Natural killer cell treated with Interleukin-12 subunit alpha and Interleukin-12 subunit beta and Interleukin-15 and Interleukin-18, amount 100 ng/mL, for 72 hours (primary cell): ENCODE measurements around the gene RPS26. TPM values are rescaled to one million over a fixed set of nuclear protein-coding genes. Genes with fewer than 3 reads are reported as not detected.
A peak's percentile ranks its signal among the peaks of the same experiment; 100 is the strongest.

Experiments
- ATAC-seq, 2 donors: fragments of 150-1000 bp; cut with Tn5 transposase in 1 of 2; sonication (Bioruptor Pico), chemical (Tn5 transposase) in 1 of 2; 2 replicates each; pipeline ENCODE4 v1.10.0; 2021
- DNase-seq: peaks from one replicate; pipeline ENCODE4 v3.0.0; 2022; ENCODE audit warnings: low spot score
- H3K27ac Mint-ChIP-seq, 2 donors: 1 replicate in 1 of 2; 2 replicates in 1 of 2; pipeline ENCODE4 v1.8.0; 2022; ENCODE audit warnings: mixed read lengths in 2 of 2, mild to moderate bottlenecking in 1 of 2, moderate library complexity in 1 of 2
- H3K27me3 Mint-ChIP-seq, 2 donors: 1 replicate in 1 of 2; 2 replicates in 1 of 2; pipeline ENCODE4 v1.8.0; 2022; ENCODE audit warnings: mixed read lengths in 2 of 2
- H3K36me3 Mint-ChIP-seq: one replicate; pipeline ENCODE4 v1.8.0; 2022; ENCODE audit warnings: mixed read lengths
- H3K4me1 Mint-ChIP-seq, 2 donors: 1 replicate in 1 of 2; 2 replicates in 1 of 2; pipeline ENCODE4 v1.8.0; 2022; ENCODE audit warnings: low read depth in 2 of 2, mixed read lengths in 2 of 2, mild to moderate bottlenecking in 1 of 2
- H3K4me3 Mint-ChIP-seq: one replicate; pipeline ENCODE4 v1.8.0; 2022; ENCODE audit warnings: mixed read lengths
- H3K9me3 Mint-ChIP-seq: 2 replicates; pipeline ENCODE4 v1.8.0; 2022; ENCODE audit warnings: mixed read lengths
- total RNA-seq, 2 donors: library from RNA; stranded (reverse); gene quantifications; one replicate each; pipeline ENCODE4 v1.2.3, GENCODE V29; 2022

RPS26 gene
- total RNA-seq, 2 donors from 2014 or later: 24.6 to 48.3 TPM

DNA sequence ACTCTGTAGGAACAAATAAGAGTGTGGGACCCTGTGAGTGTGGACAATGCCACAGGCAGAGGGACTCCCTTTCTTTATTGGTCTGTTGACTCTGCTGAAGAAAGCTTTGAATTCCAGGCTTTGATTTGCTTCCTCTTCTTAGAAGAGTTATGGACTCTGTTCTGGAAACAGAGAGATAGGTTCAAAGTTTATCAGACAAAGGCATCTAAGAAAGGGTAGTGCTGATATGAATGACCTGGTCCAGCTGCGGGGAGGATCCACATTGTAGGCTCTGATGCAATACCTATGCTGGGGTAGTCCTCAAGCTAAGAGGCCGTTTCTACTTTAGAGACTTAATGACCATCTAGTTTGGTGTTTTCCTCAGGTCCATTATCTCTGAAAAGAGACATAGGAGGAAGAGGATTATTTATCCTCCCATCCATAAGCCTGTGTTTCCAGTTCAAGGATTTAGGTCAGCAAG is 31.6 kb upstream of the RPS26 start:
- DNase-seq: no peak
- no peak overlapping the region for H3K4me3 Mint-ChIP-seq
- H3K27ac Mint-ChIP-seq: no peak overlapping the region
- H3K9me3 Mint-ChIP-seq: no peaks in the 10 kb centered on the region
- no peaks in the 10 kb centered on the region for H3K36me3 Mint-ChIP-seq
- ATAC-seq: no peak
- peaks cover 13 to 16% of the 10 kb centered on the region in 2 donors for H3K4me1 Mint-ChIP-seq
- H3K27me3 Mint-ChIP-seq: no peaks in the 10 kb centered on the region

- Mint-ChIP-seq H3K4me1 (peaks cover 13 to 16% of the 10 kb centered on the region in 2 donors), H3K4me3 (no peak overlapping the region), H3K36me3 (no peaks in the 10 kb centered on the region), H3K27me3 (no peaks in the 10 kb centered on the region), H3K9me3 (no peaks in the 10 kb centered on the region), H3K27ac (no peak overlapping the region)
- no peak for DNase-seq
- no peak for ATAC-seq
Observed at GRCh38 chr12:56011509-56012090, 30.1 kb upstream of the RPS26 start.

GRCh38 chr12:56013482-56013881 is 28.2 kb upstream of the RPS26 start:
- H3K27ac Mint-ChIP-seq: no peak overlapping the region
- H3K36me3 Mint-ChIP-seq: no peaks in the 10 kb centered on the region
- no peak overlapping the region for H3K4me3 Mint-ChIP-seq
- H3K4me1 Mint-ChIP-seq: peaks cover 4 to 5% of the 10 kb centered on the region in 2 donors
- no peaks in the 10 kb centered on the region for H3K9me3 Mint-ChIP-seq
- DNase-seq: no peak
- H3K27me3 Mint-ChIP-seq: no peaks in the 10 kb centered on the region
- no peak for ATAC-seq

- Mint-ChIP-seq H3K27ac (no peak overlapping the region), H3K9me3 (no peaks in the 10 kb centered on the region), H3K27me3 (no peaks in the 10 kb centered on the region), H3K36me3 (no peaks in the 10 kb centered on the region), H3K4me3 (no peak overlapping the region), H3K4me1 (peaks cover under 1% of the 10 kb centered on the region in 2 donors)
- ATAC-seq: no peak
- DNase-seq: no peak
Observed at GRCh38 chr12:56014205-56014604, 27.5 kb upstream of the RPS26 start.

GRCh38 chr12:56017181-56017580 is 24.5 kb upstream of the RPS26 start:
- H3K27me3 Mint-ChIP-seq: no peaks in the 10 kb centered on the region
- H3K36me3 Mint-ChIP-seq: no peaks in the 10 kb centered on the region
- no peaks in the 10 kb centered on the region for H3K9me3 Mint-ChIP-seq
- no peak overlapping the region for H3K27ac Mint-ChIP-seq
- H3K4me3 Mint-ChIP-seq: no peak overlapping the region
- no peak for DNase-seq
- ATAC-seq: no peak
- peaks cover 11 to 12% of the 10 kb centered on the region in 2 donors for H3K4me1 Mint-ChIP-seq

GRCh38 chr12:56018356-56018755 is 23.4 kb upstream of the RPS26 start:
- no peaks in the 10 kb centered on the region for H3K36me3 Mint-ChIP-seq
- H3K4me1 Mint-ChIP-seq: peaks cover 11 to 13% of the 10 kb centered on the region in 2 donors
- H3K27ac Mint-ChIP-seq: no peak overlapping the region
- H3K9me3 Mint-ChIP-seq: no peaks in the 10 kb centered on the region
- ATAC-seq (no peak), DNase-seq (no peak)
- no peaks in the 10 kb centered on the region for H3K27me3 Mint-ChIP-seq
- no peak overlapping the region for H3K4me3 Mint-ChIP-seq

GRCh38 chr12:56020423-56021184 is 21.1 kb upstream of the RPS26 start, which contains the start of gene IKZF4:
Gene IKZF4, plus strand, starts transcription at chr12:56021043. Its CDS starts 451 bp downstream, at chr12:56021494.
- ATAC-seq: peak; percentile 2 to 15
- Mint-ChIP-seq H3K4me3 (peak within 1 kb of the TSS; percentile 90), H3K4me1 (peaks cover 11 to 13% of the 10 kb centered on the region in 2 donors), H3K36me3 (no peaks in the 10 kb centered on the region), H3K27ac (peak within 1 kb of the TSS; percentile 64 to 93), H3K9me3 (no peaks in the 10 kb centered on the region), H3K27me3 (no peaks in the 10 kb centered on the region)
- no peak for DNase-seq

GRCh38 chr12:56021889-56022497 is 19.7 kb upstream of the RPS26 start:
- H3K36me3 Mint-ChIP-seq: no peaks in the 10 kb centered on the region
- H3K9me3 Mint-ChIP-seq: no peaks in the 10 kb centered on the region
- no peak for DNase-seq
- no peaks in the 10 kb centered on the region for H3K27me3 Mint-ChIP-seq
- peaks cover 11 to 13% of the 10 kb centered on the region in 2 donors for H3K4me1 Mint-ChIP-seq
- H3K4me3 Mint-ChIP-seq: peak overlapping the region; percentile 90
- no peak for ATAC-seq
- H3K27ac Mint-ChIP-seq: peak overlapping the region; percentile 64 to 93

DNA sequence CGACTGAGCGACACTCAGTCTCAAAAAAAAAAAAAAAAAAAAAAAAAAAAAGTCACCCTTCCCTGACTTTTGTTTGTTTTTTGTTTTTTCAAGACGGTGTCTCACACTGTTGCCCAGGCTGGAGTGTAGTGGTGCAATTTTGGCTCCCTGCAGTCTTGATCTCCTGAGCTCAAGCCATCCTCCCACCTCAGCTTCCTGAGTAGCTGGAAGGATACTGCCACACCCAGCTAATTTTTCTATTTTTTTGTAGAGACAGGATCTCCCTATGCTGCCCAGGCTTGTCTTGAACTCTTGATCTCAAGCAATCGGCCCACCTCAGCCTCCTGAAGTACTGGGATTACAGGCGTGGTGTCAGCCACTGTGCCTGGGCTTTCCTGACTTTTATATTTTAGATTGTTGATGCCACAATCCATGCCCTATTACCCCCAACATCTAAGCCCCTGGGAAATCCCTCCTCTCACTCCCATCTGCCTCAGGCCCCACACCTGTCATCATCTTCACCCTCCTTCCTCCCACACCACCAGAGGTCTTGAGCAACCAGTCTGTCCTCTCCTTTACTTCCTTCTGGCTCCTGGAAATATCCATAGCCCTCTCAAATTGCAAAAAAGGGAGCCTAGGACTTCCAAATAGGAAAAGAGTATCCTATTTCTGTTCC is 13.1 kb upstream of the RPS26 start:
- no peak overlapping the region for H3K4me3 Mint-ChIP-seq
- no peaks in the 10 kb centered on the region for H3K4me1 Mint-ChIP-seq
- ATAC-seq (no peak), DNase-seq (no peak)
- H3K36me3 Mint-ChIP-seq: peaks cover 6% of the 10 kb centered on the region
- no peaks in the 10 kb centered on the region for H3K9me3 Mint-ChIP-seq
- no peak overlapping the region for H3K27ac Mint-ChIP-seq
- no peaks in the 10 kb centered on the region for H3K27me3 Mint-ChIP-seq

- ATAC-seq: no peak
- Mint-ChIP-seq H3K27ac (no peak overlapping the region), H3K4me3 (no peak overlapping the region), H3K4me1 (no peaks in the 10 kb centered on the region), H3K27me3 (no peaks in the 10 kb centered on the region), H3K9me3 (no peaks in the 10 kb centered on the region), H3K36me3 (peaks cover 6% of the 10 kb centered on the region)
- DNase-seq: no peak
Observed at GRCh38 chr12:56029166-56029519, 12.6 kb upstream of the RPS26 start.

GRCh38 chr12:56029666-56030293 is 11.9 kb upstream of the RPS26 start:
- Mint-ChIP-seq H3K27me3 (no peaks in the 10 kb centered on the region), H3K27ac (no peak overlapping the region), H3K9me3 (no peaks in the 10 kb centered on the region), H3K4me3 (no peak overlapping the region), H3K4me1 (no peaks in the 10 kb centered on the region), H3K36me3 (peaks cover 6% of the 10 kb centered on the region)
- no peak for ATAC-seq
- no peak for DNase-seq

DNA sequence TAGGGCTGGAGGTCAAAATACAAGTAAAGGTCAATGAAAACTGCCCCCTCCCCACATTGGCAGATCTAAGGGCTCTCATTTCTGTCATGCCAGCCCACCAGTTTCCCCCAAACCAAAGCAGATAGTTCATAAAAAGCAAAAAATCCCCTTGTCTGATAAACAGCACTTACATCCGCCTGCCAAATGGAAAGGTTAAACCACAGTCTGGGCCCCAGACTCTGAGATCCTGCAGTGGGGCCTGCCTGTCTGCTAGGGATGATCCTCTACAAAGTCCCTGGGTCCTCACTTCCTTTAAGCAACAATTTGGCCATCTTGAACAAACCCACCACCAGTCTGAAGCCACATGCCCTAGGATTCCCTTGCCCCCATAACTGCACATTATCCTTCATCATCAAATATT is 9.7 kb upstream of the RPS26 start:
- Mint-ChIP-seq H3K27ac (peak overlapping the region in 1 of 2 donors; percentile 22), H3K36me3 (peaks cover 15% of the 10 kb centered on the region), H3K4me3 (no peak overlapping the region), H3K27me3 (no peaks in the 10 kb centered on the region), H3K4me1 (peaks cover 0 to 7% of the 10 kb centered on the region in 2 donors), H3K9me3 (no peaks in the 10 kb centered on the region)
- DNase-seq (no peak), ATAC-seq (no peak)

DNA sequence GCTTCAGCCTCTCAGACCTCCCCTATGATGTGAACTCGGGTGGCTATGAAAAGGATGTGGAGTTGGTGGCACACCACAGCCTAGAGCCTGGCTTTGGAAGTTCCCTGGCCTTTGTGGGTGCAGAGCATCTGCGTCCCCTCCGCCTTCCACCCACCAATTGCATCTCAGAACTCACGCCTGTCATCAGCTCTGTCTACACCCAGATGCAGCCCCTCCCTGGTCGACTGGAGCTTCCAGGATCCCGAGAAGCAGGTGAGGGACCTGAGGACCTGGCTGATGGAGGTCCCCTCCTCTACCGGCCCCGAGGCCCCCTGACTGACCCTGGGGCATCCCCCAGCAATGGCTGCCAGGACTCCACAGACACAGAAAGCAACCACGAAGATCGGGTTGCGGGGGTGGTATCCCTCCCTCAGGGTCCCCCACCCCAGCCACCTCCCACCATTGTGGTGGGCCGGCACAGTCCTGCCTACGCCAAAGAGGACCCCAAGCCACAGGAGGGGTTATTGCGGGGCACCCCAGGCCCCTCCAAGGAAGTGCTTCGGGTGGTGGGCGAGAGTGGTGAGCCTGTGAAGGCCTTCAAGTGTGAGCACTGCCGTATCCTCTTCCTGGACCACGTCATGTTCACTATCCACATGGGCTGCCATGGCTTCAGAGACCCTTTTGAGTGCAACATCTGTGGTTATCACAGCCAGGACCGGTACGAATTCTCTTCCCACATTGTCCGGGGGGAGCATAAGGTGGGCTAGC is 7.0 kb upstream of the RPS26 start:
- H3K27ac Mint-ChIP-seq: peak overlapping the region in 1 of 2 donors; percentile 40
- no peaks in the 10 kb centered on the region for H3K27me3 Mint-ChIP-seq
- ATAC-seq (peak; percentile 48 to 73), DNase-seq (no peak)
- no peak overlapping the region for H3K4me3 Mint-ChIP-seq
- peaks cover 0 to 7% of the 10 kb centered on the region in 2 donors for H3K4me1 Mint-ChIP-seq
- H3K36me3 Mint-ChIP-seq: peaks cover 11% of the 10 kb centered on the region
- no peaks in the 10 kb centered on the region for H3K9me3 Mint-ChIP-seq
